Measurements from ENCODE around the gene LTO1. TPM values are rescaled to one million over a fixed set of nuclear protein-coding genes. Genes with fewer than 3 reads are reported as not detected.

LTO1 gene
- total RNA-seq, 1 experiment from 2014 or later, result 17.1 TPM

DNA sequence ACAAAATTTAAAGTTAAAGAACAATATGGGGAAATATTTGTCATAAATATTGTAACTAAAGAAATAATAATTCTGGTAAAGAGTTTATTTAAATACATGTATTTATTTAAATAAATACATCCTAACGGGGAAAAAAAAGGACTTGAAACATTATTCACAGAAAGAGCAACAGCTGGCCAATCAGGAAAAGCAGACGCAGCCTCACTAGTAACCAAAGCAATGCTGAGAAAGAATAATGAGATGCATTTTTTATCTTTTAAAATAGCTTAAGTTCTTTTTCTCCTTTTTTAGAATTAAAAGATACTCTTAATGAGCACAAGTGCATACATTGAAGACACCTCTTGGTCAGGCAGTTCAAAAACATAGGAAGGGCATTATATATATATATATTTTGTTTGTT, 2.6 kb upstream of the LTO1 start:
- no peak for DNase-seq (ENCODE audit: low read depth)

DNA sequence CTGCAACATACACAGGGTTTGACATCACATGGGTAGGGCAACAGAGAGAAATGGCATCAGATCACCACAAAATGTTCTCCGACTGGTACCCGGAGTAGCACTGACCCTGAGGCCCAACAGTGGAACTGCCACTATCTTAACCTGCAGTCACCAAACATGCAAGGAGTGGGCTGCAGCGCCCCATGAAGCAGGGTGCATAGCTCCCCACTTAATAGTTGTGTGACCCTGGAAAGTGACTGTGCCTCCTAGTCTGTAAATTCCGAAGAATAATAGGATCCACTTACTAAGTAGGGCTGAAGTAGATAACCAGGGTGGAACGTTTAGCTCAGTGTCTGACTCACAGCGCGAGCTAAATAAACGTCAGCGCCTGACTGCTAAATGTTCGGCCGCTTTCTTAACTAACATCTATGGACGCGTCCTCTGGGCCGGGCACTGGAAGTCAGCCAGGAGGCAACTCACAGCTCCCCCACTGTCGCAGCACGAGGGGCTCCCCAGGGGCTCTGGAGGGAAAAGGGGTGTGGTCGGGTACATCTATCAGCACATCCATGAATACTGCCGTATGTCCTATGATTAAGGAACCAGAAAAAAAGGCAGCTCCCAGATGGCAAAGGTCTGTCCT, 777 bp downstream of the LTO1 start:
- DNase-seq (ENCODE audit: low read depth), result peak; percentile 62

DNA sequence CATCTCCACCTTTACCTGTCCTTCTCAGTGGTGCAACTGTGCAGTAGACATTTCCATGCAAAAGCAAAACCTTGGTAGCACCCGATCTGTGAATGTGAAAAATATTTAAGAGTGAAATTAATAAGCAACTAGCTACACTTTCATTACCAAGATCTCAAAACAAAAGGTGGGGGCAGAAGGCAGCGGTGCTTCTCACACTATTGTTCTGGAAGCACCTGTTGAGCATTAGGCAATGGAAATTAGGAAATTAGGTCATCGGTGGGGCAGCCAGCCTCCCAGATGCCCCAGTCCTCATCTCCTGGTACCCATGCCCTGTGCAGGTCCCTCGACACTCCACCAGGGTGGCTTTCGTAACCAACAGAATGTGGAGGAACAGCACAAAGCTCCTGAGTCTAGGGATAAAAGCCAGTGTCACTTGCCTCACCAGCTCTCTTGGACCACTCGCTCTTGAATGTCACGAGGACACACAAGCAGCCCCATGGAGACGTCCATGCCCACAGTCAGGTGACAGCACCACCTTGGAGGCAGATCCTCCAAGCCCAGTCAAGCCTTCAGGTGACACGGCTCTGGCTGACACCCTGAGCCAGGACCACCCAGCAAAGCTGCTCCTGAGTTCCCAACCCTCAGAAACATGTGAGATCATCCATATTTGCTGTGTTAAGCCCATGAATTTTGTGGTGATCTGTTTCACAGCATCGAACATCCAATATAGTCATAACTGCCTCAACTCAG, 3.3 kb downstream of the LTO1 start:
- no peak for DNase-seq (ENCODE audit: low read depth)

DNA sequence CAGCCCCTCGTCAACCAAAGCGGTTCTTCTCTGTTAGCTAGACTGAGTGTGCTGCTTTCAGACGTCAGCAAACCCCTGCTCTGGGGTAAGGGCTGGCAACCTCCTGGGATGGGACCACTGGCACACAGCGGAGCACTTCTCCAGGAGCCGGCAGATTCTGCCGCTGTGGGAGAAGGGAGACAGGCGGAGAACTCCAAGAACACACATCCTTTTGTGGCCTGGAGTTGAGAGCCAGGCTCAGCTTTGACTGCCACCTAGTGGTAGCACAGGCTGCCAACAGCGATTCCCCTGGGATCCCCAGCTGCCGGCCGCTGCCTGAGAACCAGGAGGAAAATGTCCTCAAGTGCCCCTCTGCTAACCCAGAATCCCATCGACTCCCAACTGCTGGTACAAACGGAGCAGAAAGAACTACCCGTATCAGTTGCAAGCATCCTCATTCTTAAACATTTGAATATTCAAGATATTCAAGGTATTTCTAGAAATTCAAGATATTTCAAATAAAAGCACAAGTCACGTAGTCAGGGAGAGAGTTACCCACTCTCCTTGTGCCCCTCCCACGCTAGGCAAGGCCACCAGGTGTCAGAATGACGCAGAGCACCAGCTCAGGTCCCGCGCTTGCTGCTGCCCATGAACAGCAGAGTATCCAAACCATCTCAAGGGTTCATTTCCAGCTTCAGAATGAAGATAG, 4.9 kb downstream of the LTO1 start:
- DNase-seq (ENCODE audit: low read depth), result peak; percentile 83

DNA sequence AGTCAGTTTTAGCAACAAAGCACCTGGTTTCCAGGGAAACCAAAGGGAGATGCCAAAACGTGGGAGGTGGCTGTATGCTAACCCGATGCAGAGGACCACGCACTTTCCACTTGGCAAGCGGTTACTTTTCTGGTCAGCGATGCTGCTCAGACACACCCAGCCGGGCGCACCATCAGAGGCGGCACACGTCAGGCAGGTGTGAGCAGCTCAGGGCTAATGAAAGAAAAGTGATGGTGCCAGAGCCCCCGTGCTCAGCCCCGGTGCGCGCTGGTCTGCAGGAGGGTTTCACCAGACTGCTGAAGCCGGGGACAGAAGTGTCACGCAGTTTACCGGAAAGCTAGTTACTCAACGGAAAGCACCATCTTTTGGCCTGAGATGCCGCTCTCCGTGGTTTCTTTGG, 5.7 kb downstream of the LTO1 start:
- no peak for DNase-seq (ENCODE audit: low read depth)

DNA sequence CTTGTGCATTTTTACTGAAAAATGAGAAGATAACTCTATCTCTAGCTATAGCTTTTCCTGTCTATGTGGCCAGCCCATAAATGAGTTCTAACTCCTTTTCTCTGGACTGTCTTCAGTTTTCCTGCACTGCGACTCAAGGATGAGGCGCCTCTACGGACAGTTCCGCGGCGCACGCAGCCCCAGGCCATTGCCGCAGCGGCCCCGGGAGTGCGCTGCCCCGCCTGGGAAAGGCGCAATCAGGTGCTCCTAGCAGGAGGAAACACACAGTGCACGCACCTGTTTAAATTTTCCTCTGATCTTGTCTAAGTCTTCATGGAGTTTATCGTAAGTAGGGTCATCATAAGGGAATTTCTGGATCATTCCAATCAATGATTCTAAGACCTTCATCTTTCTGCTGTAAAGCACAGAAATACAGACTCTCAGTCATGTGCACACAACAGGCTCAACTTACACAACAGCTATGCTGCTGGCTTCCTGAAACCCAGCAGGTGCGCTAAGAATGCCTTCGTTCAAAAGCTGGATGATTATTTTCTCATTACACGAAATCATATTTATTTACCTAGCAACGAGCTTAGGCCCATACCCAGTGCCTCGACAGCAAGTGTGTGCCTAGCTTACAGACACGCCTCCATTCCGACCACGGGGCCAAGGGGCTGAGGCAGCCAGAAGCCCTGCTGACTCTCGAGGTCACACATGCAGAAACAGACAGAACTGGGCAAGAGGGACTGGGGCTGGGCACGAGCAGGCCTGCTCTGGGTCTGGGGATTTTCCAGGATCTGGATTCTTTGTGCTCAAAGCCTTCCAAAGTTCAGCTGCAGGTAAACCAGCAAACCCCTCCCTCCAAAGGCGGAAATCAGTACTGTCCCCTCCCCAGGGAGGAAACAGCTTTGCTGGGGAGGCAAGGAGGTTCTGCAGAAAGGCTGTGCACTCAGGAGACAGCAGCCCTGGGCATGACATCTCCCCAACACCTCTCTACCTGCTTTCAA, 7.2 kb downstream of the LTO1 start:
- no peak for DNase-seq (ENCODE audit: low read depth)

DNA sequence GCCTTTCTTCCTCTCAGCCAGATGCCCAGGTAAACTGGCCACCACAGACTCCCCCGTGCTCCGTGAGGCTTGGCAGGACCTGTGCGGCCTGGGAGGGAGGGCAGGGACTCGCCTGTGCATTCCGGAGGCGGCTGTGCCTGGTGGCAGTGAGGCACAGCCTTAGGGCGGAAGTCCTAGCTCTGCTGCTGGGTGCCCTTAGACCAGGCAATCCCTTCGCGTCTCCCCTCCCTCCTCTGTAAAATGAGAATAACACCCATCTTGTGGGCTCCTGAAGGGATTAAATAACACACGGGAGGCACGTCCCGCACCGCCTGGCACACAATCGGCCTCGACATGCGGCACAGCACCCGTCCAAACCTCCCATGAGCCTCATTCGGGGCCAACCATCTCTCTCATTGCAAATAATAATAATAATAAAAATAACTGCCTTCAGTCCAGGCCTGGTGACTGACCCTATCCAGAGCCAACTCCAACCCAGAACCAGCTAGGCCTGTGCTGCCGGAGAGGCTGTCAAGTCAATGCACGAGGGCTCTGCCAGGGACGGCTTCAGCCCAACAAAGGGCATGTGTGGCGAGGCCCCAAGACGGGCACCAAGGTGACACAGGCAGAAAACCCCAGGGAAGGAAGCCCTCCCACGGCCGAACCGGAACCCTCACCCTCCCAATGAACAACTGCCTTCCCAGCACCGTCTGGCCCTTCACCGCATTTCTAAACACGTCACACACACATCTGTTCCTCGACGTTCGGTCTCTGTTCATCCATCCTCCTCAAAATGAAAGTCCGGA, 8.2 kb downstream of the LTO1 start:
- no peak for DNase-seq (ENCODE audit: low read depth)

DNA sequence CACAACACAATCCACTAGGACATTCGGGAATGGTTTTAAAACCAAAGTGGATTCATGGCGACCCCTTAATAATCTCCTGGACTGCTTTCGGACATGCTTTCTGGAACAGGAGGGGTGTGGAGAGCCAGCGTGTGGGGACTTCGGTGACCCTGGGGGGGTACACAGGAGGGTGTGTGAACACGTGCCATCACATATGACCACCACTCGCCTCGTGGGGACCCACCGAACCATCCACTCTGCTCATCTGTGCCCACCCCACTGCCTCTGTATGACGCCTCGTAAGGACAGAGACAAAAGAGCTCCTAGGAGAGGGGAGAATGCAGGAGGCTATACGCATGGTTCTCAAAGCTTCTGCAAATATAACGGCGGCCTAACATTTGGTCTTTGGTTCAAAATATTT, 8.9 kb downstream of the LTO1 start:
- DNase-seq (ENCODE audit: low read depth), result no peak

DNA sequence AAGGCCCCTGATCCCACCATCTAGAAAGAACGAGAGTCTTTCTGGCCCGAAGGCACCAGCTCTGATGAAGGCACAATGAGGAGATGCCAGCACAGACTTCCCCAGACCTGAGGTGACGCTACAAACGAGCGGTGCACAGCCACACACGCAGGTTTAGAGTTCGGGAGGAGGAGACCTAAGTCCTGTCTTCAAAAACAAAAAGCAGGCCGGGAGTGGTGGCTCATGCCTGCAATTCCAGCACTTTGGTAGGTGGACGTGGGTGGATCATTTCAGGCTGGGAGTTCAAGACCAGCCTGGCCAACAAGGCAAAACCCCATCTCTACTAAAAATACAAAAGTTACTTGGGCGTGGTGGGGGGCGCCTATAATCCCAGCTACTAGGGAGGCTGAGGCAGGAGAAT, 9.5 kb downstream of the LTO1 start:
- DNase-seq (ENCODE audit: low read depth), result no peak

DNA sequence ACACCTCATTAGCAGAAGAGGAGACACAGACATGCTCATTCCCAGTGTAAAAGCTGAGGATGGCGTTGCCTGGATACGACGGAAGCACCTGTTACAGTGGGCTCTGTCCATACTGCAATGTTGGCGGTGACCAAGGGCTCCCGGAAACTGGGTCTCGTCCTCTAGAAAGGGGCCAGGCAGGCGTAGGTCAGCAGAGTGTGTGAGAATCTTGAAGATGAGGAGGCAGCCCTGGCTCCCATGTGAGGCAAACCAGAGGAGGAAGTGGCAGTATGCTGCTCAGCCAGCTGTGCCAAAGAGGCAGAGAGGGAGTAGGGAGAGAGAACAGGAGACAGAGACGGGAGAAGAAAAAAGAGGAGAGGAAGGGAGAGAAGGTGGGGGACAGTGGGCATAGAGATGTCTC, 10.3 kb downstream of the LTO1 start:
- DNase-seq (ENCODE audit: low read depth), result no peak

DNA sequence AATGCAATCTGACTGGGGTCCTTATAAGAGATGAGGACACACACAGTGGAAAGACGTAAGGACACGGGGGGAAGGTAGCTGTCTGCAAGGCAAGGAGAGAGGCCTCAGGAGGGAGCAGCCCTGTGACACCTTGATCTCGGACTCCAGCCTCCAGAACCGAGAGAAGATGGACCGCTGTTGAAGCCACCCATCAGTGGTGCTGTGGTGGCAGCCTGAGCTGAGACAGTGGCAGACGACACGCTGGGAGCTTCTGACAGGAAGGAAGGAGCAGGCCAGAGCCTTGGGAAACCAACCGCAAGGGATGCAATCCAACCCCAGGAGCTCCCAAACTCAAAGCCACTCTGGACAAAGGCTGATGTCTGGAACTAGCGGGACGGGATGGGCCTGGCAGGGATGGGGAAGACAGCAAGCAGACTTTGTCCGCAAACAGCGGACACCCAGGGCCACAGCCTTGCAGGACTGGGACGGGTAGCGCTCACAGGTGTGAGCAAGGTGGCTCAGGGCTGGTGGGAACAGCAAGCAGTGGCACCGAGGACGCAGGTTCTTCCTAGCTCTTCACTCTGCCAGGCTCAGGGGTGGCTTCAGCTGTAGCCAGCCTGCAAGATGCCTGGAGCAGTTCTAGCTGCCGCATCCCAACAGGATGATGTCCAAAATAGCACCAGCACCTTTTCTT, 10.9 kb downstream of the LTO1 start:
- DNase-seq (ENCODE audit: low read depth), result no peak

DNA sequence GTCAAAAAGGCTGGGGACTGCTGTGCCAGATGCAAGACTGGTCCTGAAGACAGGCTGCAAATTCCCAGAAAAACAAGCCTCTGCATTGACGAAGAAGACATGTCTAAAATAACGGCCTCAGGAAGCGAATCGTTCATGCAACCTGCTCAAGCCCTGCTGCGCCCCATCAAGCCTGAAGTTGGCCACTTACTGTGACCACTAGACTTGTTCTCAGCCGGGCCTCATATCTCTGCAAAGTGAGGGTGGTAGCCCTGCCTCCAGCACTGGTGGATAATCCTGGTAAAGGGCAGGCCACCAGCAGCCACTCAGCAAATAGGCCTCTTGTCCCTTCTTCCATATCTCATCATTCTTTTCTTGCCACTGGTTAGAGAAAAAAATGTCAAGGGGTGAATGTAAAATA, 11.8 kb downstream of the LTO1 start:
- DNase-seq (ENCODE audit: low read depth), result no peak

DNA sequence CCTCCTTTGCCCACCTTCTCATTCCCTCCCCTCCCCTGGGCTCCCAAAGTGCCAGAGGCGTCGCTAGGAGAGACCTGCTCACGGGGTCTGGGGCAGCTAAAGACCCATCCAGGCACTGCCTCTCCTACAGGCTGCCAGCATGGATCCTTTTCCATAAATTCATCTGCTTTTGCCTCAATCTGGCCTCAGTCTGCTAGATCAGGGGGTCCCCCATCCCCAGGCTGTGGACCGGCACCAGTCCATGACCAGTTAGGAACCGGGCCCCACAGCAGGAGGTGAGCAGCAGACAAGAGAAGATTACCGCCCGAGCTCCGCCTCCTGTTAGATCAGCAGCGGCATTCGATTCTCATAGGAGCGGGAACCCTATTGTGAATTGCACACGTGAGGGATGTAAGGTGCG, 12.3 kb downstream of the LTO1 start:
- DNase-seq (ENCODE audit: low read depth), result no peak

DNA sequence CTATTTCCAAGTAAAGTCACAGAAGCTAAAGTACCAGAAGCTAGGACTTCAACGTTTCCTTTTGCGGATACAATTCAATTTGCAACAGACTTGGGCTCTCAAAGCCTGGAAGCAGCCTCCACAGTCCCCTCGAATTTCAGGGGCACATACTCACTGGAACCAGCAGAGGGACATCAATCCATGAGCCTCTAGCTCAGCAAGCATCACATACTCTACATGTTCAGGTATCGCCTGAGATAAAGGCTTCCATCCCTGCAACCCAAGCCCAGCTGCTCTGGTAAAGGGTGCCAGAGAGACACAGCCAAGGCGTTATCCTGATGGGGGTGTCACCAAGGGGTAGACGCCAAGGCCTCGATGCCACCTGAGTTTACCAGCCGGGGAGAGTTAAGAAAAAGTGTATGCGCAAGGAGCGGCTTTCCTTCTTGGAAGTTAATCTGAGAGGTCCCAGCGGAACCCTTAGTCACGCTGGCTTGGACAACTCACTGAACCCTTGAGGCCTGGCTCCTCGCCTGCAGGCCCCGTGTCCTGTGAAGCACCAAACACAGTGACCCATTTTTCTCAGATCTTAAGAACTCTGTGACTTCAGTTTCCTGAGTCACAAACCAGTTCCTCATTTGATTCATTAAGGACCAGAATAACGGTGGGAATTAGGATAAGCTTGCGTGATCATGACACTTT, 13.0 kb downstream of the LTO1 start:
- no peak for DNase-seq (ENCODE audit: low read depth)

DNA sequence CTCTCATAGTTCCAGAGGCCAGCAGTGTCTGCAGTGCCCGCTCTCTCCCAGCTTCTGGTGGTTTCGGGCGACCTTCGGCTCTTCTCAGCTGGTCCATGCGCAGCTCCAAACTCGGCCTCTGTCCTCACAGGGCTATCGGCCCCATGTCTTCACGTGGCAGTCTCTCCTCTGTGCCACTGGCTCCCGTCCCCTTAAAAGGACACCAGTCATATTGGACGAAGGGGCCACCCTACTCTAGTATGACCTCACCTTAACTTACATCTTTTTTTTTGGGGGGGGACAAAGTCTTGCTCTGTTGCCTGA, 13.8 kb downstream of the LTO1 start:
- no peak for DNase-seq (ENCODE audit: low read depth)

DNA sequence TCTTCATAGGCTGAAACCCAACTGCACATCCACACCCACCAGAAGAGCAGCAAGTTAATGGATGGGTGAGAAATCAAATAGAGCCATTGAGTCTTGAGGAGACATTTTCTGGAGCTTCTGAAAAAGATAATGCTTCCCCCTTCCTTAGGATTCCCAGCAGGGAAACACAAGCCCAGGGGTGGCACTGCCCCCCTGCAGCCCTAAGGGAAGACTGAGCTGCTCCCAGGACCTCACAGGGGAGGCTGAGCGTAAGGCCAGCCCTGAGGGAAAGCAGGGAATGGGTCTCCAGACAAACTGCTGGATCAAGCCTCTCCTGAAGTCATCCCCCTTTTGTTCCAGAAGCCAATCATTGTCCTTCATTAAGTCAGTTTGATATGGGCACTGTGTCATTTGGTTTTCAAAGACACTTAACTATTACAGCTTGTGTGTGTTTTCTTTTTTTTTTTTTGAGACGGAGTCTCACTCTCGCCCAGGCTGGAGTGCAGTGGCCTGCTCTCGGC, 15.1 kb downstream of the LTO1 start:
- no peak for DNase-seq (ENCODE audit: low read depth)

DNA sequence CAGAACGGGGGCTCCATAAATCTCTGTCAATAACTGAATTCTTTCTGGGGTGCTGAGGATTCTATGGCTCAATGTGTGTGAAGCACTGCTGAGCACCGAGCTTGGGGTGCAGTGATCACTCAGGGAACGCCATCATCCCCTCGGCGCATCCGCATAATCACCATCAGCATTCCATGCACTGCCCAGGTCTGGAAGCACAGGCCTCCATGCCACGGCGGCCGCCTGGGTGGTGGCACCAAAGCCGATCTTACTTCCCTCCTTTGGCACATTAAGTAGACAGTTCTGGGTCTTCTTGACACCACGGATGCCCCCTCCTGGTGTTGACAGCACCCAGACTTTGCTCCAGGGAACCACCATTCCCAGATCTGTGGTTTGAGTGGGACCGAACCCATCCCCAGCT, 15.6 kb downstream of the LTO1 start:
- DNase-seq (ENCODE audit: low read depth), result no peak

DNA sequence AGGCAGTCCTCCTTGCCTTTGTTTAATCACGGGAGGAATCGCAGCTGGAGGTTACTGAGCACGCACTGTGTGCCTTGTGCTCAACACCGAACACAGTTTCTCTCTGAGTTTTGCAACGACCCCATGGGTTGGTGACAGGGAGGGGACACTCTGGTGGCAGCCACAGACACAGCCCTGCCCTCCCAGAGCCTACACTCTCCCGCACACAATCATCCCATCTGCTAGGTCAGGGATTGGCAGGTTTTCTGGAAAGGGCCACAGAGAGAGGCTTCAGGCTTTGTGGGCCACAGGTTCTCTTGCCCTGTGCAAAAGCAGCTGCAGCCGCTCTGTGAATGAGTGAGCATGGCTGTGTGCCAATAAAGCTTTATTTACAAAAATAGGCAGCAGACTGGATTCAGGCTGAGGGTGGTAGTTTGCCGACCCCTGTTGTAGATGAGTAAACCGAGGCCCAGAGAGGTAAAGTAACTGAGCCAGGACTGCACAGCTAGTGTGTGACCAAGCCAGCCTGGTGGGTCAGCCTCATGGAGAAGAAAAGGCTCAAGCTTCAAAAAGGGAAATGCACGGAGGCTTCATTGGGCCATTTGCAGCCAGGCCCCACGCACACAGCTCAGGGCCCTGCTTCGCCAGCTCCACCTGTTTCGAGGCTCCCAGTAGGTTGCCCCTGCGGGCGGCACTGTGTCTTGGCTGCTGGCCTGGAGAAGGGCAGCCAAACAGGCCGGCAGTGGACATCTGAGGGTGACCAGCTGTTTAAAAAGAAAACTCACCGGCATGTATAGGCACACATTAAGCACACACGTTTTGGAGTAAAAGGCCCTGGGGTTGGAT, 16.3 kb downstream of the LTO1 start:
- no peak for DNase-seq (ENCODE audit: low read depth)

Measured in Daoy (cell line).